ENCODE data around the gene ASIC2. TPM values are rescaled to one million over a fixed set of nuclear protein-coding genes. Genes with fewer than 3 reads are reported as not detected.

ASIC2 gene
- total RNA-seq, 1 experiment from 2014 or later = not detected

GRCh38 chr17:33239702-33240101, 53.4 kb downstream of the ASIC2 start:
- intact Hi-C loops (cut with micrococcal nuclease; ENCODE audit: unreplicated experiment) = no loop called here
- Mint-ChIP-seq H3K4me3 (ENCODE audit: unreplicated experiment) (no peak overlapping the region), H3K27me3 (ENCODE audit: insufficient read depth, unreplicated experiment) (peaks cover 16% of the 10 kb centered on the region), H3K36me3 (ENCODE audit: insufficient read depth, unreplicated experiment) (no peaks in the 10 kb centered on the region), H3K4me1 (ENCODE audit: low read depth, unreplicated experiment) (no peaks in the 10 kb centered on the region), H3K9me3 (ENCODE audit: unreplicated experiment) (no peaks in the 10 kb centered on the region), H3K27ac (ENCODE audit: unreplicated experiment) (no peak overlapping the region)
- no peaks in the 10 kb centered on the region for H3K9me3 ChIP-seq
- H3K4me1 ChIP-seq = no peaks in the 10 kb centered on the region
- CTCF ChIA-PET = interaction anchor here (0.7 kb wide), 1 partner anchor 10 kb away, joined by 3 read pairs; no protein-coding TSS in a partner anchor
- no TSS peak for BruUV-seq (replicated peaks)
- no peak for DNase-seq
- POLR2A ChIA-PET = no interaction called here
- H3K27me3 ChIP-seq (replicated peaks; ENCODE audit: control insufficient read depth, insufficient read depth, low read length) = no peaks in the 10 kb centered on the region
- TF ChIP-seq CTCF (IDR thresholded peaks at IDR 0.05; ENCODE audit: insufficient read depth in 1 of 2, low read depth in 1 of 2, low read length in 1 of 2, severe bottlenecking in 1 of 2, unreplicated experiment in 1 of 2) = no peak
- no peak overlapping the region for H3K4me3 ChIP-seq (ENCODE audit: low read depth, low read length)
- H3K36me3 ChIP-seq (ENCODE audit: control insufficient read depth, insufficient read depth, low read length) = no peaks in the 10 kb centered on the region

GRCh38 chr17:33234930-33235685, 58.0 kb downstream of the ASIC2 start:
- no peaks in the 10 kb centered on the region for H3K9me3 Mint-ChIP-seq (ENCODE audit: unreplicated experiment)
- DNase-seq = no peak
- H3K27me3 Mint-ChIP-seq (ENCODE audit: insufficient read depth, unreplicated experiment) = peaks cover 12% of the 10 kb centered on the region

GRCh38 chr17:33234233-33234632, 58.9 kb downstream of the ASIC2 start:
- Histone ChIP-seq H3K4me3 (ENCODE audit: low read depth, low read length) (no peak overlapping the region), H3K36me3 (ENCODE audit: control insufficient read depth, insufficient read depth, low read length) (no peaks in the 10 kb centered on the region), H3K9me3 (no peaks in the 10 kb centered on the region), H3K27me3 (replicated peaks; ENCODE audit: control insufficient read depth, insufficient read depth, low read length) (no peaks in the 10 kb centered on the region; the same call in 1 of the 2 replicates), H3K4me1 (no peaks in the 10 kb centered on the region)
- DNase-seq = no peak
- BruUV-seq (replicated peaks) = no TSS peak
- POLR2A ChIA-PET = no interaction called here
- intact Hi-C loops (cut with micrococcal nuclease; ENCODE audit: unreplicated experiment) = no loop called here
- no peak for TF ChIP-seq CTCF (IDR thresholded peaks at IDR 0.05; ENCODE audit: insufficient read depth in 1 of 2, low read depth in 1 of 2, low read length in 1 of 2, severe bottlenecking in 1 of 2, unreplicated experiment in 1 of 2)
- Mint-ChIP-seq H3K4me3 (ENCODE audit: unreplicated experiment) (no peak overlapping the region), H3K4me1 (ENCODE audit: low read depth, unreplicated experiment) (no peaks in the 10 kb centered on the region), H3K9me3 (ENCODE audit: unreplicated experiment) (no peaks in the 10 kb centered on the region), H3K27me3 (ENCODE audit: insufficient read depth, unreplicated experiment) (peaks cover 13% of the 10 kb centered on the region), H3K36me3 (ENCODE audit: insufficient read depth, unreplicated experiment) (no peaks in the 10 kb centered on the region), H3K27ac (ENCODE audit: unreplicated experiment) (no peak overlapping the region)
- CTCF ChIA-PET = no interaction called here

More at GRCh38 chr17:33234930-33235685, 58.0 kb downstream of the ASIC2 start:
- no peaks in the 10 kb centered on the region for H3K36me3 Mint-ChIP-seq (ENCODE audit: insufficient read depth, unreplicated experiment)
- Histone ChIP-seq H3K36me3 (ENCODE audit: control insufficient read depth, insufficient read depth, low read length) (no peaks in the 10 kb centered on the region), H3K27me3 (replicated peaks; ENCODE audit: control insufficient read depth, insufficient read depth, low read length) (no peaks in the 10 kb centered on the region; the same call in 1 of the 2 replicates), H3K4me3 (ENCODE audit: low read depth, low read length) (no peak overlapping the region), H3K4me1 (no peaks in the 10 kb centered on the region), H3K9me3 (no peaks in the 10 kb centered on the region)
- no peak overlapping the region for H3K27ac Mint-ChIP-seq (ENCODE audit: unreplicated experiment)
- no TSS peak for BruUV-seq (replicated peaks)
- H3K4me1 Mint-ChIP-seq (ENCODE audit: low read depth, unreplicated experiment) = no peaks in the 10 kb centered on the region
- no peak for TF ChIP-seq CTCF (IDR thresholded peaks at IDR 0.05; ENCODE audit: insufficient read depth in 1 of 2, low read depth in 1 of 2, low read length in 1 of 2, severe bottlenecking in 1 of 2, unreplicated experiment in 1 of 2)
- CTCF ChIA-PET = no interaction called here
- POLR2A ChIA-PET = no interaction called here
- H3K4me3 Mint-ChIP-seq (ENCODE audit: unreplicated experiment) = no peak overlapping the region
- intact Hi-C loops (cut with micrococcal nuclease; ENCODE audit: unreplicated experiment) = no loop called here

Measured in Caco-2 (cell line).